Left lung (tissue), 10 donors: ENCODE measurements around the gene OR51F2. TPM values are rescaled to one million over a fixed set of nuclear protein-coding genes. Genes with fewer than 3 reads are reported as not detected.
"Not testable (repeated sequence)": the region's sequence is repeated elsewhere in the genome, so short reads cannot be mapped to it uniquely, and the experiment has no call there.

ENCODE experiments used
- ATAC-seq: fragments of 200-7000 bp; cut with Tn5 transposase; one replicate; pipeline ENCODE4 v1.9.1; 2020; ENCODE audit warnings: moderate library complexity
- DNase-seq, 4 donors: peaks; one replicate each; pipeline ENCODE4 v3.0.0-alpha.2; 2013 to 2020
- H3K27ac ChIP-seq, 2 donors: fragments of 200-600 bp; sonication (generic) in 1 of 2; one replicate each; pipeline versions ENCODE4 v1.5.0 to v1.8.0; 2020 to 2021
- H3K27me3 ChIP-seq, 2 donors: fragments of 200-600 bp; sonication (generic) in 1 of 2; one replicate each; pipeline versions ENCODE4 v1.5.0 to v1.8.0; 2020 to 2021
- H3K36me3 ChIP-seq, 2 donors: fragments of 200-600 bp; sonication (generic) in 1 of 2; one replicate each; pipeline versions ENCODE4 v1.5.0 to v1.8.0; 2020 to 2021
- H3K4me1 ChIP-seq, 2 donors: fragments of 200-600 bp; one replicate each; pipeline ENCODE4 v1.8.0; 2021
- H3K4me3 ChIP-seq, 2 donors: fragments of 200-600 bp; sonication (generic) in 1 of 2; one replicate each; pipeline versions ENCODE4 v1.5.0 to v1.8.0; 2020 to 2021; ENCODE audit warnings: mild to moderate bottlenecking in 1 of 2
- H3K9me3 ChIP-seq, 2 donors: fragments of 200-600 bp; sonication (generic) in 1 of 2; one replicate each; pipeline versions ENCODE4 v1.5.0 to v1.8.0; 2020 to 2021
- intact Hi-C, 2 donors: fragments of 100-400 bp; cut with DNase I; formaldehyde crosslinking; loops; one replicate each; pipeline versions ENCODE4 v1.11.2 to v1.14.2; 2022
- polyA plus RNA-seq, 6 donors: library from polyadenylated mRNA; unstranded; fragments of 120-200 nt; gene quantifications; one replicate each; pipeline ENCODE4 v1.2.1, GENCODE V29; 2013; ENCODE audit not compliant: insufficient read length in 6 of 6
- total RNA-seq, 2 donors: library from RNA; stranded (reverse); fragmentation: NEBNext Ultra II Directional; extraction: Animal tissue kit (Norgen Biotek cat#: 25700); gene quantifications; one replicate each; pipeline ENCODE4 v1.2.1, GENCODE V29; 2021
- TF ChIP-seq, protein P1 (sequence below), 2 donors: fragments of 200-600 bp; sonication (generic) in 1 of 2; IDR thresholded peaks; one replicate each; pipeline versions ENCODE4 v1.5.0 to v1.8.0; 2021; ENCODE audit warnings: antibody characterized with exemption in 2 of 2
- donor health status: DM: no; HTN: yes; CAD: no.
- donor health status: DM: no; HTN: no; CAD: no.

OR51F2 gene
- total and polyA plus RNA-seq, 8 donors: not detected

DNA sequence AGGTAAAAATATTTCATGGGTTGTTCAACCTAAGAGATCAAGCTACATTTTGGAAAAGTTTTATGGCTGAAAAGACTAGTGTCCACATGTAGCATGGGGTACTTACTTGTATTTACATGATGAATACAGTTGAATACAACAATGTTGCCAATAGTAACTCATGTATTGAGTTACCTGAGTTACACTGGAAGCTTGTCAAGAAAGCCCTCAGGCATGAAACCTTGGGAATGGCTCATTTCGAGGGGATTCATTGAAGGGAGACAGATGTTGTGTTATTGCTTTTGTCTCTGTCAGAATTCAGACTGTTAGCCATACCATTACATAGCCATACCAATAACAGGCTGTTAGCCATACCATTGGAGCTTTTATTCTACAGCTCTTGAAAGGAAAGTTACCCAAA lies 9.2 kb downstream of the OR51F2 start:
- intact Hi-C loops: no loop called here
- TF ChIP-seq, protein P1, sequence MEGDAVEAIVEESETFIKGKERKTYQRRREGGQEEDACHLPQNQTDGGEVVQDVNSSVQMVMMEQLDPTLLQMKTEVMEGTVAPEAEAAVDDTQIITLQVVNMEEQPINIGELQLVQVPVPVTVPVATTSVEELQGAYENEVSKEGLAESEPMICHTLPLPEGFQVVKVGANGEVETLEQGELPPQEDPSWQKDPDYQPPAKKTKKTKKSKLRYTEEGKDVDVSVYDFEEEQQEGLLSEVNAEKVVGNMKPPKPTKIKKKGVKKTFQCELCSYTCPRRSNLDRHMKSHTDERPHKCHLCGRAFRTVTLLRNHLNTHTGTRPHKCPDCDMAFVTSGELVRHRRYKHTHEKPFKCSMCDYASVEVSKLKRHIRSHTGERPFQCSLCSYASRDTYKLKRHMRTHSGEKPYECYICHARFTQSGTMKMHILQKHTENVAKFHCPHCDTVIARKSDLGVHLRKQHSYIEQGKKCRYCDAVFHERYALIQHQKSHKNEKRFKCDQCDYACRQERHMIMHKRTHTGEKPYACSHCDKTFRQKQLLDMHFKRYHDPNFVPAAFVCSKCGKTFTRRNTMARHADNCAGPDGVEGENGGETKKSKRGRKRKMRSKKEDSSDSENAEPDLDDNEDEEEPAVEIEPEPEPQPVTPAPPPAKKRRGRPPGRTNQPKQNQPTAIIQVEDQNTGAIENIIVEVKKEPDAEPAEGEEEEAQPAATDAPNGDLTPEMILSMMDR (IDR thresholded peaks at IDR 0.05): no peak
- no peak for DNase-seq

DNA sequence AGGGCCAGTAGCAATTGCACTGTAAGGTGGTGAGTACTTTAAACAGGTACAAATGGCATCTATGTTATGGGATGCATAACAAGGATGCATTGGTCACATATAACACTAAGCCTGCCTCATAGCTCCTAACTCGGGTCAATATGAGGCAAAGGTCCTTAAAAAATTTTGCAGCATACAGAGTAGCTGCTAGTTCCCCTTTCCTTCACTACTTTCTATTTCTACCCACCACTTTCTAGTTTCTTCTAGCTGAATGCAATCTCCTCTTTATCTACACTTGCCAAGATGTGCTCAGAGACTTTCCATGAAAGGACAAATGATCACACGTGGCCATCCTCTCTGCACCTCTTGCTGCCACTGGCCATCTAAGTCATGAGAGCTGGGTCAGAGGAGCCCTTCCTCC lies 9.8 kb downstream of the OR51F2 start:
- DNase-seq: no peak
- H3K4me1 ChIP-seq: no peaks in the 10 kb centered on the region
- H3K36me3 ChIP-seq: no peaks in the 10 kb centered on the region
- no peak overlapping the region for H3K27ac ChIP-seq
- H3K9me3 ChIP-seq: no peaks in the 10 kb centered on the region
- H3K4me3 ChIP-seq: no peak overlapping the region
- TF ChIP-seq, protein P1 (IDR thresholded peaks at IDR 0.05): no peak
- intact Hi-C loops: no loop called here
- no peaks in the 10 kb centered on the region for H3K27me3 ChIP-seq
- no peak for ATAC-seq

More for the DNA sequence above, 9.2 kb downstream of the OR51F2 start:
- ATAC-seq: no peak
- H3K4me1 ChIP-seq: no peaks in the 10 kb centered on the region
- no peaks in the 10 kb centered on the region for H3K9me3 ChIP-seq
- no peak overlapping the region for H3K27ac ChIP-seq
- H3K36me3 ChIP-seq: no peaks in the 10 kb centered on the region
- no peaks in the 10 kb centered on the region for H3K27me3 ChIP-seq
- H3K4me3 ChIP-seq: no peak overlapping the region

DNA sequence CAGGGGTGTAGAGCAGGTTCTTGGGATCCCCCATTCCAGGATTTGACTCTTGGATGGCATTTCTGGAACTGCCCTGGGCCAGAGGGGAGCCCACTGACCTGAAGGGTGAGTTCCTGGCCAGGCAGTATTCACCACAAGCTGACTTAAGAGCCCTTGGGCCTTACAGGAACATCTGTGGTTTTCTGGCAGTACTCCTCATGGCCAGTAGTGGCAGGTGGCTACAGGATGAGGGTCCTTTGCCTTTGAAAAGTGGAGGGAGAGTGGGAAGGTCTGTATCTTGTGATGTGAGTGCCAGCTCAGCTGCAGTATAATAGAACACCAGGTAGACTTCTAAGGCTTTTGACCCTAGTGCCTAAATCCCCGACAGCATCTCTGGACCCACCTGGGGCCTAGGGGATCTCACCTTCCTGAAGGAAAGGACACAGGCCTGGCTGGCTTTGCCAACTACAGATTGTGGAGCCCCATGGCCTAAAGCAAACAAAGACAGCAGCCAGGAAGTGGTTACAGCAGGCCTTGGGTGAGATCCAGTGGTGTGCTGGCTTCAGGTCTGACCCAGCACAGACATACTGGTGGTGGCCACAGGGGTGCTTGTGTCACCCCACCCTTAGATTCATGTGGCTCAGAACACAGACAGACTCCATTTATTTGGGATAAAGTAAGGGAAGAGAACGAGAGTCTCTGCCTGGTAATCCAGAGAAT lies 18.9 kb downstream of the OR51F2 start:
- H3K9me3 ChIP-seq: no peaks in the 10 kb centered on the region
- TF ChIP-seq, protein P1 (IDR thresholded peaks at IDR 0.05): no peak
- H3K4me1 ChIP-seq: no peaks in the 10 kb centered on the region
- ATAC-seq (no peak), DNase-seq (no peak)
- H3K4me3 ChIP-seq: no peak overlapping the region
- intact Hi-C loops: no loop called here
- H3K27ac ChIP-seq: no peak overlapping the region
- H3K36me3 ChIP-seq: no peaks in the 10 kb centered on the region
- H3K27me3 ChIP-seq: no peaks in the 10 kb centered on the region

DNA sequence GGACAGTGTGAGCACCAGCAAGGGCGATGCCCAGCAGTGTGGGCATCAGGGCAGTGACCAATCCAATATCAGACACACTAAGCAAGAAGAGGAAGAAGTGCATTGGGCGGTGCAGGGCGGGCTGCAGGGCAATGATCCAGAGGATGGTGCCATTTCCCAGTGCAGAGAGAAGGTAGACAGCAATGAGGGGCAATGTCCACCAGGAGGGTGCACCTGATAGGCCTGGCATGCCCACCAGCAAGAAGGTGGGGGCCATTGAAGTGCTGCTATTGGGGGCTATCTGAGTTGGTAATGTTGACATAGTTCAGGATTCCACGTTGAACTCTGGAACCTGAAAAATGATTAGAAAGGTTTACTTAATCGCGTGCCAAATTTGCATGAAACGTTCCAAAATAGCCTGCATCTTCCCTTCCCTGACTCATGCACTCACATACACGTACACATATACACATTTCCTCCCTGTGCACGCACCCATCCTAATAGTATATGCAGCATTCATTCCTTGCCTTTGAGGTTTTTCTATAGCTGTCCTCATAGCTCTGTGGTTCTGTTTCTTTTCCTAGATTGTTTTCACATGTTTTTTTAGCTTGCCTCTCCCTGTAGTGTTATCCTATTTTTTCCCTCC lies 27.9 kb downstream of the OR51F2 start, which contains the start of gene OR51S1:
Gene OR51S1 (minus strand): TSS at position 301 of the 625 bp plus-strand sequence. CDS start 0 bp downstream, at position 301.
- intact Hi-C loops: no loop called here
- Histone ChIP-seq H3K27ac (no peak within 1 kb of the TSS), H3K9me3 (no peaks in the 10 kb centered on the region), H3K36me3 (no peaks in the 10 kb centered on the region), H3K4me1 (no peaks in the 10 kb centered on the region), H3K4me3 (no peak within 1 kb of the TSS), H3K27me3 (no peaks in the 10 kb centered on the region)
- TF ChIP-seq, protein P1 (IDR thresholded peaks at IDR 0.05): no peak
- ATAC-seq (no peak), DNase-seq (peak in 1 of 4 donors; percentile 57)

DNA sequence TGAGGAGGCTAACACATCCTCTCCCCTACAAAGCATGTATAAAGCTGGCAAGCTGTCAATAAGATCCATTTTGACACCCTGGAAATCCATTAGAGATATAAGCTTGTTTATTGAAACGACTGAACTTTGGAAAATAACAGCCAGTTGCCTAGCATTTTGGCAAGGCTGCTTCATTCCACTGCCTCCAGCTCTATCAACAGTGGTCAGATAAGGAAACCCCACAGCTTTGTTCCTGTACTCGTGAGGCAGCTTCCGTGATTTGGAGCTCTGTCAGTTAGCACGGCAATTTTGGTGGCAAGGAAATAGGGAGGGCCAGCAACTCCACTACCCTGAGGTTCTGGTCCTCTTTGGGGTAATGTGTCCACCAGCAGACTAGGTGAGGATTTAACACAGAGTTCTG lies 29.9 kb downstream of the OR51F2 start:
- H3K36me3 ChIP-seq: no peaks in the 10 kb centered on the region
- H3K9me3 ChIP-seq: no peaks in the 10 kb centered on the region
- intact Hi-C loops: no loop called here
- H3K27ac ChIP-seq: no peak overlapping the region
- no peak overlapping the region for H3K4me3 ChIP-seq
- H3K27me3 ChIP-seq: no peaks in the 10 kb centered on the region
- no peak for ATAC-seq
- H3K4me1 ChIP-seq: no peaks in the 10 kb centered on the region
- DNase-seq: peak in 1 of 4 donors; percentile 7
- TF ChIP-seq, protein P1 (IDR thresholded peaks at IDR 0.05): no peak

DNA sequence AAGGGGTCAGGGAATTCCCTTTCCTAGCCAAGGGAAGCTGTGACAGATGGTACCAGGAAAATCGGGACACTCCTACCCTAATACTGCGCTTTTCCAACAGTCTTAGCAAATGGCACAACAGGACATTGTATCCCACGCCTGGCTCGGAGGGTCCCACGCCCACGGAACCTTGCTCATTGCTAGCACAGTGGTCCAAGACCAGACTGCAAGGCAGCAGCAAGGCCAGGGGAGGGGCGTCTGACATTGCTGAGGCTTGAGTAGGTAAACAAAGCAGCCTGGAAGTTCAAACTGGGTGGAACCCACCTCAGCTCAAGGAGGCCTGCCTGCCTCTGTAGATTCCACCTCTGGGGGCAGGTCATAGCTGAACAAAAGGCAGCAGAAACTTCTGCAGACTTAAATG lies 33.2 kb downstream of the OR51F2 start:
- H3K4me1 ChIP-seq, H3K27ac ChIP-seq, ATAC-seq, H3K9me3 ChIP-seq, H3K36me3 ChIP-seq, H3K27me3 ChIP-seq, DNase-seq, H3K4me3 ChIP-seq, intact Hi-C loops: not testable (repeated sequence)
